Amygdala (tissue), 56 donors: ENCODE measurements around the gene SSBP1.
"Not testable (repeated sequence)": the region's sequence is repeated elsewhere in the genome, so short reads cannot be mapped to it uniquely, and the experiment has no call there.

Experiments used
- DNase-seq, 56 donors: peaks; one replicate each; lab custom pipeline; 2025; lab: John Stamatoyannopoulos, UW

Gene SSBP1

DNA sequence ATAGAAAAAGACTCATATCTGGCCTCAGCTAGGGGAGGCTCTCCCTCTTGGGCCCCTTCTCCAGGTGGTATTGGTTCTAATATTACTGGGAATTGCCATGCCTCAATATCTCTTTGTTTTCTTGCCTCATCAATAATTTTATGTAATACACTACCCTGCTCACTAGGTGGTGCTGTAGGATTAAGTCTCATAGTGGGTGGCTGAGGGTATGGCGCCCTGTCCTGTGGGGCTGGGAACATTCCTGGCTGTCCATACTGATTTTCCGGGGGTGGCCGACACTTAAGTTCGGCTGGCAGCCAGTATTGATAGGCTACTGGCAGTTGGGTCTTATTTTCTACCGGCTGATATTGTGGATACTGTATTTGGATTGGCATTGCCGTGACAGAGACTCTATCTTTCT is 16.8 kb downstream of the SSBP1 start:
- no peak for DNase-seq

DNA sequence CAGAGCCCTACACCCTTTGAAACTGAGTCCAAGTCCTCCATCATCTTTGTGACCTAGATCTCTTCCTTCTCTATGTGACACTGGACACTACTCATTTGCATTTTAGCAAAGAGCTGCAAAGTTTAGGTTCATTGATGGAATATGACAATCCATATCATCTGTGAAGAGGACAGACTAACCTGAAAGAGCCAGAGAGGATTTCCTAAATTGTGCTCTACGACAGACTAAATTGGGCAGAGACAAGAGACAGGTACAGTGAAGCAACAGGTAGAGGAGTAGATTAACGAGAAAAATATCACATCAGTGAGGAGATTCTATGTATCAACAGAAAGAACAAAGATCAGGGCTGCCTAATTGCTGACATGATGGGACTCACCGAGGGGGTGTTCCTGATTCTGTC is 25.6 kb downstream of the SSBP1 start, which contains the start of gene TAS2R3:
TAS2R3 (plus strand) TSS at position 301 of the 400 bp plus-strand sequence; CDS start at position 363, 62 bp downstream.
- DNase-seq: no peak

DNA sequence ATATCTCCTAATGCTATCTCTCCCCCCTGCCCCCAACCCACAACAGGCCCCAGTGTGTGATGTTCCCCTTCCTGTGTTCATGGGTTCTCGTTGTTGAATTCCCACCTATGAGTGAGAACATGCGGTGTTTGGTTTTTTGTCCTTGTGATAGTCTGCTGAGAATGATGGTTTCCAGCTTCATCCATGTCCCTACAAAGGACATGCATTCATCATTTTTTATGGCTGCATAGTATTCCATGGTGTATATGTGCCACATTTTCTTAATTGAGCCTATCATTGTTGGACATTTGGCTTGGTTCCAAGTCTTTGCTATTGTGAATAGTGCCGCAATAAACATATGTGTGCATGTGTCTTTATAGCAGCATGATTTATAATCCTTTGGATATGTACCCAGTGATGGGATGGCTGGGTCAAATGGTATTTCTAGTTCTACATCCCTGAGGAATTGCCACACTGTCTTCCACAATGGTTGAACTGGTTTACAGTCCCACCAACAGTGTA is 32.0 kb downstream of the SSBP1 start:
- DNase-seq: not testable (repeated sequence)

DNA sequence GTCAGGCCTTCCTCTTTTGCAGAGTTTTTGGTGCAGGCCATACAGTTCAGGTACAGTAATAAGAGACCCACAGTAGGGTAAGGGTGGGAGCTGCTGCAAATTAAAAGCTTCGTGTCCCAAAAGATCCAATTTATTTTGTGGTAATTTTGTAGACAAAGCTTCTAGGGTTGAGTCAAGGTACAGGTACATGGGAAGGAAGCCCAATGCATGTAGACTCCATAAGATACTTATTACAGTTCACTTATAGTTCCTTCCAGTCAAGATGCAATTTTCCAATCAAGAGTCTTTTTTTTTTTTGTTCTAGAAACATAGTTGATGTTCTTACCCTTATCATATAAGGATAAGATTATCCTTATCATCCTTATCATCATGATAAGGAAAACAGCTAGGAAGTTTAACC is 38.2 kb downstream of the SSBP1 start, which contains the start of gene TAS2R4:
TAS2R4 (plus strand) TSS at position 301 of the 400 bp plus-strand sequence. CDS start 1,815 bp downstream, outside the sequence.
- DNase-seq: no peak

DNA sequence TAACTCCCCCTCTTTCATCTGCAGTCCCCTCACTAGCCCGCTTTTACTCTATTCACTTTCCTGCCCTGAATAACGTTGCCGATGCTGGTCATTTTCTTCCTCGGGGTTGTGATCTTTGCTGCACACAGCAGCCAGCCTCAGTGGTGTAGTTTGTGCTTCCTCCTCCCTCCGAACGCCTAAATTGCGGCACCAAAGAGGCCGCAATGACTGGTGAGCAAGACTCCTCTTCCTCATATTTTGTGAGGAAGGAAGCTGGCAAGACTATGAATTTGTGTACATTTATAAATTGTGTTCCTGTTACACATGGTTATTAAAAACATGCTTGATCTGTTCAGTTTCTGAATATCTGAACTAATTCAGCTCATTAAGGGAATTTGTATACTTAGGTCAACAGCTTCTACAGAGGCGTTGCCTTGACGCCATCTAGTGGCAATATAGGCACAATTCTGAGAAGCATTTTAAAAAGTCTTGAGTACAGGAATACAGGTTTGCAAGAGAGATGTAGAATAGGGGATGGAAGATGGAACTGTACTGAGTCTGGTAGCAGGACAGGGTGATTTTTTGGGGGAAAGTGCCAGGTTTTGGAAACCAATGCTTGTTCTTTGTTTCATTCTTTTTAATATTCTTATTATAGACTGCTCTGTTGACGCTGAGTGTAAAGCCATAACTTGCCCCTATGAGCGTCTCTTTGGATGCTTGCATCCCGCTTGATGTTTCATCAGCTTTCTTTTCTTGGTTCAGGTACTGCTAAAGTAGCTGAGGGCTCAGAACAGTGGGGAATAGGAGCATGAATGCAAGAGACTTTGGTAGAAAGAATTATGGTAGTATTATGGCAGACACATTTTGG is 47.8 kb downstream of the SSBP1 start:
- peak in 8 of 56 donors; percentile 3 to 58 (median 10) for DNase-seq

DNA sequence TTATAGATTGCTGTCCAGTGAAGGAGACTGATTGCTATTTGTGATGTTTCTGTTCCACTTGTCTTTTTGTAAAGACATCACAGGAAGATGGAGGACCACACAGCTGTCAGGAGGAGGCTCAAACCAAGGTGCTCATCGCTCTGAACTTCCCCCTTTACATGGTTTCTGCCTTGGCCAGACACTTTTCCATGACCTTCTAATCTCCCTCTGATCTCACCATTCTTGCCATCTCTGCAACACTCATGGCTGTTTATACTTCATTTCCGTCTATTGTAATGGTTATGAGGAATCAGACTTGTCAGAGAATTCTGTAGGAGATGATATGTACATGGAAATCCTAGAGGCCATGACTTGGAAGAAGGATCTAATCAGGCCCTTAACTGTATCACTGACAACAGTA is 50.1 kb downstream of the SSBP1 start:
- DNase-seq: no peak

DNA sequence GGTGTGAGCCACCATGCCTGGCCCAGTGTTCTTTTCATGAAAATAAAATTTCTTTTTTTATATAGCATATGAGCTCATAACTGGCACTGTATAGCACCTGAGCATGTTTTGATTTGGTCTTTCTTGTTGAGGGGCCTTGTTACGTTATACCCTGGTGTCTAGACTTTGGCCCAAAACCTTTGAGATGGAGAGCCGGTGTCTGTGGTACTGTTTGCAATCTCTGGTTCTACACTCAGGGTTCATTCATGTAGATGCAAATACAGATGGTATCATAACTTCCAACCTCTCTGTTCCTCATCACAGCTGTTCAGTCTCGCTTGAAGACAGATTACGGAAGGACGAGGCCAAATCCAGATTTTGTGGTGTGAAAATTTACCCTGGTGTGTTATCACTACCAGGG is 51.8 kb downstream of the SSBP1 start, which contains the start of gene TAS2R5:
TAS2R5 (plus strand) TSS at position 301 of the 400 bp plus-strand sequence. CDS start 145 bp downstream, outside the sequence.
- no peak for DNase-seq

DNA sequence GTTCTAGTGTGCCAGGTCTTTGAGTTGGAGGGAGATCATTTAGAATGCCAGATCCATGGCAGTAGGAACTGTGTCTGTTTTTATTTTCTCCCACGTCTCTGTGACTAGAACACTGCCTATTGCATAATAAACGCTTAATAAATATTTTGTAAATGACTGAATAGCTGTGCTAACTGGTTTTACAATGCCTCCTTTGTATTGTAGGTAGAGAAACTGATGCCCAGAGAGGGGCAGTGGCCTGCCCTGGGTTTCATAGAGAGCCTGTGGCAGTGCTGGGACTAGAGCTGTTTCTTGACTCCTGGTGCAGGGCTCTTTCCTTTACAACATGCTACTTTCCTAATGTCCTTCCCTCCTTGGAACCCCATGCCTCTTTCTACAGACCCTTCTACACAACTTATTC is 54.4 kb downstream of the SSBP1 start:
- no peak for DNase-seq
